Measurements from ENCODE around the gene IDH3A.

Gene IDH3A

GRCh38 chr15:78192826-78193594, 43.8 kb downstream of the IDH3A start:
- no peak for TF ChIP-seq CTCF (IDR thresholded peaks at IDR 0.05; ENCODE audit: insufficient read depth, low read length, poor library complexity, severe bottlenecking)
- no peak for TF ChIP-seq EZH2phosphoT487 (conservative IDR thresholded peaks at IDR 0.05; ENCODE audit: low read length)
- H4K20me1 ChIP-seq (ENCODE audit: low read depth, low read length) = no peaks in the 10 kb centered on the region
- H2AFZ ChIP-seq (ENCODE audit: low read depth, low read length, severe bottlenecking) = no peak overlapping the region

GRCh38 chr15:78193731-78194567, 44.8 kb downstream of the IDH3A start:
- Histone ChIP-seq H3K36me3 (ENCODE audit: low read length) (no peaks in the 10 kb centered on the region), H3K4me3 (ENCODE audit: insufficient read depth, low read length, poor library complexity, severe bottlenecking) (no peak overlapping the region), H3K27ac (ENCODE audit: low read depth, low read length) (no peak overlapping the region), H3K9me3 (ENCODE audit: insufficient read depth, low read length) (no peaks in the 10 kb centered on the region), H4K20me1 (ENCODE audit: low read depth, low read length) (no peaks in the 10 kb centered on the region), H2AFZ (ENCODE audit: low read depth, low read length, severe bottlenecking) (no peak overlapping the region), H3K9me2 (replicated peaks; ENCODE audit: insufficient read depth, low read length) (no peaks in the 10 kb centered on the region), H3K79me2 (ENCODE audit: insufficient read depth, low read length) (no peaks in the 10 kb centered on the region), H3K27me3 (ENCODE audit: low read length) (no peaks in the 10 kb centered on the region), H3K4me2 (ENCODE audit: low read depth, low read length, poor library complexity, severe bottlenecking) (no peak overlapping the region), H3K9ac (ENCODE audit: low read length) (no peak overlapping the region), H3F3A (ENCODE audit: insufficient read depth) (no peaks in the 10 kb centered on the region)
- TF ChIP-seq CTCF (IDR thresholded peaks at IDR 0.05; ENCODE audit: insufficient read depth, low read length, poor library complexity, severe bottlenecking) (no peak), EZH2phosphoT487 (conservative IDR thresholded peaks at IDR 0.05; ENCODE audit: low read length) (no peak)

More at GRCh38 chr15:78192826-78193594, 43.8 kb downstream of the IDH3A start:
- H3K27ac ChIP-seq (ENCODE audit: low read depth, low read length) = no peak overlapping the region
- H3K4me3 ChIP-seq (ENCODE audit: insufficient read depth, low read length, poor library complexity, severe bottlenecking) = no peak overlapping the region
- no peaks in the 10 kb centered on the region for H3K79me2 ChIP-seq (ENCODE audit: insufficient read depth, low read length)
- H3K4me2 ChIP-seq (ENCODE audit: low read depth, low read length, poor library complexity, severe bottlenecking) = no peak overlapping the region
- no peaks in the 10 kb centered on the region for H3K27me3 ChIP-seq (ENCODE audit: low read length)
- H3K9ac ChIP-seq (ENCODE audit: low read length) = no peak overlapping the region
- H3K9me3 ChIP-seq (ENCODE audit: insufficient read depth, low read length) = no peaks in the 10 kb centered on the region
- H3K9me2 ChIP-seq (replicated peaks; ENCODE audit: insufficient read depth, low read length) = no peaks in the 10 kb centered on the region
- H3K36me3 ChIP-seq (ENCODE audit: low read length) = no peaks in the 10 kb centered on the region
- H3F3A ChIP-seq (ENCODE audit: insufficient read depth) = no peaks in the 10 kb centered on the region

GRCh38 chr15:78194568-78194925, 45.4 kb downstream of the IDH3A start:
- no peak overlapping the region for H3K9ac ChIP-seq (ENCODE audit: low read length)
- no peaks in the 10 kb centered on the region for H3K9me2 ChIP-seq (replicated peaks; ENCODE audit: insufficient read depth, low read length)
- H3K4me2 ChIP-seq (ENCODE audit: low read depth, low read length, poor library complexity, severe bottlenecking) = no peak overlapping the region

More at GRCh38 chr15:78194568-78194925, 45.4 kb downstream of the IDH3A start:
- no peaks in the 10 kb centered on the region for H3K9me3 ChIP-seq (ENCODE audit: insufficient read depth, low read length)
- H3K79me2 ChIP-seq (ENCODE audit: insufficient read depth, low read length) = no peaks in the 10 kb centered on the region
- no peaks in the 10 kb centered on the region for H4K20me1 ChIP-seq (ENCODE audit: low read depth, low read length)
- H3K27me3 ChIP-seq (ENCODE audit: low read length) = no peaks in the 10 kb centered on the region
- TF ChIP-seq EZH2phosphoT487 (conservative IDR thresholded peaks at IDR 0.05; ENCODE audit: low read length) (no peak), CTCF (IDR thresholded peaks at IDR 0.05; ENCODE audit: insufficient read depth, low read length, poor library complexity, severe bottlenecking) (no peak)
- no peak overlapping the region for H3K4me3 ChIP-seq (ENCODE audit: insufficient read depth, low read length, poor library complexity, severe bottlenecking)
- H2AFZ ChIP-seq (ENCODE audit: low read depth, low read length, severe bottlenecking) = no peak overlapping the region
- H3K36me3 ChIP-seq (ENCODE audit: low read length) = no peaks in the 10 kb centered on the region
- H3K27ac ChIP-seq (ENCODE audit: low read depth, low read length) = no peak overlapping the region
- no peaks in the 10 kb centered on the region for H3F3A ChIP-seq (ENCODE audit: insufficient read depth)
